ENCODE data around the gene CCDC142. TPM values are rescaled to one million over a fixed set of nuclear protein-coding genes. Genes with fewer than 3 reads are reported as not detected.

CCDC142 gene, protein sequence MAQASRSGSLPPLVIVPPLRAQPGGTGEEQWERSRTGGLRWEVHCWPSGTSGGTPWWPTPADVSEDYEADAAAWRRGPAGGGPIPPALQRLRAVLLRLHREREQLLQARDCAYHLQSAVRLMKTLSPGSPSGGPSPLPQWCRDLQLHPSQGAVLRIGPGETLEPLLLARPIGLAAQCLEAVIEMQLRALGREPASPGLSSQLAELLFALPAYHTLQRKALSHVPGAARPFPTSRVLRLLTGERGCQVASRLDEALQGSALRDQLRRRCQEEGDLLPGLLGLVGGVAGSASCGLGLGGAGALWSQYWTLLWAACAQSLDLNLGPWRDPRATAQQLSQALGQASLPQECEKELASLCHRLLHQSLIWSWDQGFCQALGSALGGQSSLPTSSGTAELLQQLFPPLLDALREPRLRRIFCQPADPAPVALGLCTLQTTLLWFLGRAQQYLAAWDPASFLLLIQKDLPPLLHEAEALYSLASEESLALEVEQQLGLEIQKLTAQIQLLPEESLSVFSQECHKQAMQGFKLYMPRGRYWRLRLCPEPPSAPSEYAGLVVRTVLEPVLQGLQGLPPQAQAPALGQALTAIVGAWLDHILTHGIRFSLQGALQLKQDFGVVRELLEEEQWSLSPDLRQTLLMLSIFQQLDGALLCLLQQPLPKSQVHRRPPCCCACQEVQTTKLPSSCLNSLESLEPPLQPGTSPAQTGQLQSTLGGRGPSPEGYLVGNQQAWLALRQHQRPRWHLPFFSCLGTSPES
- total RNA-seq = 76.4 TPM

DNA sequence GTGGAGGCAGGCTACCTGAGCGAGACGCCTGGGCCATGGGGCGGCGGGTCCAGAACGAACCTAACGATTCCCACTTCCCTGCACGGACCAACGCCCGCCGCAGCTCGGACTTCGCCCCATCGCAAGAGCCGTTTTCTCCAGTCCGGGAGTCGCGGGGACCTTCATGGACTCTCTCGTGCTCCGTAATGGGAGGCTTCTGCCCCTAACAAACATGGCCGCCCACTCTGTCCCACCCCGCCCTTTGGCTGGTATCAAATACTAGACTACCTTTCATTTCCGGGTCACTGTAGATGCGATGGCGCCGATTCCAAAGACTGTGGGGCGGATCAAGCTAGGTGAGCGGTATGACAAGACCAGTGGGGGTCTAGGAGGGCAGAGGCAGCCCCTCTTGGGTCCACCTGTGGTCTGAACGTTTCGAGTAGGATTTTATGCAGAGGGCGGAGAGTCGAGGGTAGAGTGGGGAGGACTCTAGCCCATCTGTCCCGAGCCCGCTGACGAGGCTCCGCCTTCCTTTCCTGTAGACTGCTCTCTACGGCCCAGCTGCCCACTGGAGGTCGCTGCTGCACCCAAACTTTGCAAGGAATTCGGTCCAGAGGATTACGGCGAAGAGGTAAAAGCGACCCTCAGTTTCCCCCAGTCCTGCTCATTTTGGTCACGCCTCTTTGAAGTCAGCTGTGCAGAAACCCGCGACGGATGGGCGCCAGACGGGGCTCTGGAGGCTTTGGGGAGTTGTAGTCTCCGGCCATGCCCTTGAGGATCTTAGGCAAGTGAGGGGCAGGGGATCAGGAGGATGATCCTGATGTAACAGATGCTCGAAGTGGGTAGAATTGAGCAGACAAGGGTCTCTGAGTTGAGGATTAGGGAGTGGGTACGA is at the start of gene CCDC142, which contains the start of gene TTC31:
TSS of gene CCDC142 (minus strand) at position 198 of the 874 bp plus-strand sequence. CDS start at position 37, 161 bp downstream.
TSS of gene TTC31 (plus strand) at position 281 of the 874 bp plus-strand sequence. CDS start at position 296, 15 bp downstream.

DNA sequence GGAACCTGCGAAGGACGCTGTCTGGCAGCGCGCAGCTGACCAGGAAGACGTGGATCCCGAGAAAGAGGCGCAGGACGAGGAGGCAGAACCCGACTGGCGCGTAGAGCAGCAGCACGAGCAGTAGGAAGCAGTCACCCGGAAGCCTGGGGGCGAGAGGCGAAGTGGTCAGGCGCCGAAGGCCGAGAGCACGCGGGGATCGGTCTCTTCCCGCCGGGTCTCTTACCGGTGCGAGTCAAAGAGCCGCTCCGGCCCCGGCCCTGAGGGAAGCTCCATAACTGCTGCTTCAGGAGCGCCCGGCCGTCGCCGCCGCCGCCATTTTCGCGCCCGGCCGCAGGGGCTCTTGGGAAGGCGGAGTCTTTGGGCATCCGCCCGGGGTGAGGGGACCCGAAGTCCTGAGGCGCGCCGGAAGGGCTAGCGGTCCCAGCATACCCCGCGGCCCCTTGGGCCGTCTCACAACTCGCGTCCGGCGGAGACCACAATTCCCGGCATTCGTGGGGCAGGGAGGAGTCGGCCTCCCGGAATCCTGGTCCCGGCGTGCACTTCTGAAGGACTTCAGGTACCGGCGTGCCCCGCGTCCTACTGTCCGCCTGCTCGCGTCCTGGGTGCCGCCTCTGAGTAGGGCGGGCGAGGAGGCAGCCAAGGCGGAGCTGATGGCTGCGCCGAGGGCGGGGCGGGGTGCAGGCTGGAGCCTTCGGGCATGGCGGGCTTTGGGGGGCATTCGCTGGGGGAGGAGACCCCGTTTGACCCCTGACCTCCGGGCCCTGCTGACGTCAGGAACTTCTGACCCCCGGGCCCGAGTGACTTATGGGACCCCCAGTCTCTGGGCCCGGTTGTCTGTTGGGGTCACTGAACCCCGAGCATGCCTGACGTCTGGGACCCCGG is 46.8 kb upstream of the CCDC142 start, which contains the start of the genes AUP1 and HTRA2:
TSS of gene AUP1 (minus strand) at position 350 of the 882 bp plus-strand sequence. CDS start at position 273, 77 bp downstream.
TSS of gene HTRA2 (plus strand) at position 577 of the 882 bp plus-strand sequence. CDS start at position 651, 74 bp downstream.

DNA sequence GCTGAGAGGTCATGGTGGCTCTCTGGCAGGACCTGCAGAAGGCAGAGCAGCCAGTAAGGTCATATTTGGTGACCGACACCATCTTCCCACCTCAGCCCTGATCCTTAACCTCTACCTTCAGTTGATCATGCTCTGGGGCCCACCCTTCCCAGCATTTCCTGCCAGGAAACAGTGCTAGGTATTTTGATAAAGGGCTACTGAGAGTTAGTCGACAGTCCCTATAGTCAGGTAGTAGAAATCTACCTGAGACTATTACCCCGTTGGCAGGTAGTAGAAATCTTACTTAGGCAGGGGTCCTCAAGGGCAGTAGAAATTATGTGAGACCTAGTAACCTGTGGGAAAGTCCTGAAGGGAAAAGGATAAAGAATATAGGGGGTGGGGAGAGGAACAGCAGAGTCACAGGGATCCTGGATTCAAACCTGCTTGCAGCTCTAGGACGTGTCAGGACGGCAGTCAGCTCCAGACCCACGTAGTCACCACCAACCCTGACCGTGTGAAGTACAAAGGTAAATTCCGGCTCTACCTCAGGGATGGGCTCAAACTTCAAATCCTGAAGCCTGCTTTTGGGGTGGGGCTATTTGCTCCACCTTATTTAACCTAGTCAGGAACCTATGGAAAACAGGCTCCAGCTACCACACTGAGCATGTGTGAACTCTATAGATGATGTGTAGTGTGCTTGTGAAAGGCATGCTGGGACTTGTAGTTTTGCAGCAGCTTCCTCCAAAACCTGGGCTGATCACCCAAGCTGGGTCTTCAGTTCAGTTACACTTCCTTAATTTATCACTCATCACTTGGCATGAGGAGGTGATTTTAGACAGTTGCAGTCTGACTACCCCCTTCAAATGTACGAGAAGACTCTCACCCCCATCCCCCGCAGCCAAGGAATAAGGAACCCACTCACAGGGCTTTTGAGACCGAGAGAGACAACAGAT is 43.2 kb upstream of the CCDC142 start, which contains the start of gene DQX1:
TSS of gene DQX1 (minus strand) at position 515 of the 932 bp plus-strand sequence. CDS start at position 13, 502 bp downstream.

DNA sequence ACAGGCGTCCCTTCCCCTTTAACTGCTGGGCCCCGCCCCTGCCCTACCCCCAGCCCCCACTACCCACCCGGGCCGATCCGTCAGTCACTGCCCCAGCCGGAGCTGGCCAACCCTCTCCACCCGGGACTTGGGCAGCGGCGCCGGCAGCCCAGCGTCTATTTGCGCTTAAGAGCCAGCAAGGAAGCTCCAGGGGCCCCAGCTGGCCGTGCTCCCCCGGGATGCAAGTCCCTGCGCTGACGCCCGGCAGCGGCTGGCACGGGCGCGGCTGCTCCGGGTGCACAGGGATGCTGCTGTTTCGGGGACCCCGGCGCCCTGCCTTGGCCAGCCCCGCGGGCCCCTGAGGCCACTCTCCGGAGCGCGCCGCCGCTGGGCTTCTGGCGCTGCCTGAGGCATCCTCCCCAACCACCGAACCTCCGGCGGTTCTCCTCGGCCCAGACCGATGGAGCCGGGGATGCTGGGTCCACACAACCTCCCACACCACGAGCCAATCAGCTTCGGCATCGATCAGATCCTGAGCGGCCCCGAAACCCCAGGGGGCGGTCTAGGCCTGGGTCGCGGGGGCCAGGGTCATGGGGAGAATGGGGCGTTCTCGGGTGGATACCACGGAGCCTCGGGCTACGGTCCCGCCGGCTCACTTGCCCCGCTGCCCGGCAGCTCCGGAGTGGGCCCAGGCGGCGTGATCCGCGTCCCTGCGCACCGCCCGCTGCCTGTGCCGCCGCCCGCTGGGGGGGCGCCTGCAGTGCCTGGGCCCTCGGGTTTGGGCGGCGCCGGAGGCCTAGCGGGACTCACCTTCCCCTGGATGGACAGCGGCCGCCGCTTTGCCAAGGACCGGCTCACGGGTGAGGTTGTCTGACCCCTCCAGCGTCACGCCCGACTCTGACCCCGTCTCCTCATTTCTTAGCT is 31.8 kb upstream of the CCDC142 start, which contains the start of gene TLX2:
TSS of gene TLX2 (plus strand) at position 83 of the 903 bp plus-strand sequence. CDS start at position 440, 357 bp downstream.

DNA sequence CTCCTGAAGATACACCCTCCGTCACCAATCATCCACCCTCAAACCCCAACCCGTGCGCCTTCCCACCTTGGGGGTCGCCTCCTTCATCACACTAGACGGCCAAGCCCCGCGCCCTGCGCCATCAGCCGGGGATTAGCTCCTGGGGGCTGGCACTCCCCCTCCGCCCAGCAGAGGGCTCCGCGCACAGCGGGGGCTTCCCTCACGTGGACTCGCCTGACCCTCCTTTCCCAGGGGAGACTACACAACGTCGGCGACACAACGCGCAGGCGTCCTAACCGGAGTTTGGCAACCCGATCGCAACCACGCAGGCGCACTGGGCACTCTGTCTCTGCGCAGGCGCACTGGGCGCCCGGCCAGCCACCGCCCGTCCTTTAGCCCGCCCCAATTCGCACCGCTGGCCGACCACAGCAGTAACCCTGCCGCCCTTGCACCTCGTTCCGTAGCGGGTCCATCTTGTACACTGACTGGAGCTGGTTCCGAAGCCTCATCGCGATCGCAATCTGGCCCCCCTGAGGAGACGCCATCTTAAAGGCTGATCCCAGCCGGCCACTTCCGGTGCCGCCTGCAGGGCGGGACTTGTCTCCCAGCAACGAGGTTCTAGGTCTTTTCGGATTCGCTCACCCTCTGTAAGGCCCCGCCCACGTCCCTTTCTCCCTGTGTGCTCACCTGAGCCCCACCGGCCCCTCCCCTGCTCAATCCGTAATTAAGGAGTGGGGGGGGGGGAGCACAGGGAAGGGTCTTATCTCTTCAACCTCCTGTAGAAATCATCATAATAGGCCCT is 24.5 kb upstream of the CCDC142 start, which contains the start of gene PCGF1:
TSS of gene PCGF1 (minus strand) at position 551 of the 781 bp plus-strand sequence. CDS start at position 524, 27 bp downstream.

DNA sequence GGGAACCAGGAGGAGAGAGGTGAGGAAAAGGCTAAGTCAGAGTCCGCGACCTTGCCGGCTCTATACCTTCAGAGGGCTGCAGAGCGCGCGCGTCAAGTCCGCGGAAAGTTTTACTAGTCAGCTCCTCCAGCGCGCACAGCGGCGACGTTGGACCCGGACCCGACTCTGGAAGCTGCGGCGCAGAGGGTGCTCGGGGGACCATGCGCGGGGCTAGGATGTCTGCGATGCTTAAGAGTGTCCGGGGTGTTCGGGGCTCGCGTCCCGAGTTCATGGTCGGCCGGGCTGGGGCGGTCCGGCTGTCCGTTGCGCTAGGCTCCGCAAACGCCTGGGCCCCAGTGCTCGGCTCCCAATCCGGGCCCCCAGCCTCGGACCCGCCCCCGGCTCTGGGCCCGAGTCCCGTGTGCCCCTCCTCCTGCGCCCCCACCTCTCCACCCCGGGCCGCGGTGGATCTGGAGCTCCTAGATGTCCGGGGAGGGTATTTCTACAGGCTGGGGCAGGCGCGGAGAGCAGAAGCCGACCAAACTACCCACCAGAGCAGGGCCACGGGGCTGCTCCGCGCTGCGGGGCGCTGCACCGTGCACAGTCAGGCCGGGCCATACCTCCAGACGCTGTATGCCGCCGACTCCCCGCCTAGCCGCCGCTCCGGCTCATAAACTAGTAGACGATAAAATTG is 16.6 kb upstream of the CCDC142 start, which contains the start of gene LBX2:
TSS of gene LBX2 (minus strand) at position 337 of the 673 bp plus-strand sequence. CDS start at position 271, 66 bp downstream.

DNA sequence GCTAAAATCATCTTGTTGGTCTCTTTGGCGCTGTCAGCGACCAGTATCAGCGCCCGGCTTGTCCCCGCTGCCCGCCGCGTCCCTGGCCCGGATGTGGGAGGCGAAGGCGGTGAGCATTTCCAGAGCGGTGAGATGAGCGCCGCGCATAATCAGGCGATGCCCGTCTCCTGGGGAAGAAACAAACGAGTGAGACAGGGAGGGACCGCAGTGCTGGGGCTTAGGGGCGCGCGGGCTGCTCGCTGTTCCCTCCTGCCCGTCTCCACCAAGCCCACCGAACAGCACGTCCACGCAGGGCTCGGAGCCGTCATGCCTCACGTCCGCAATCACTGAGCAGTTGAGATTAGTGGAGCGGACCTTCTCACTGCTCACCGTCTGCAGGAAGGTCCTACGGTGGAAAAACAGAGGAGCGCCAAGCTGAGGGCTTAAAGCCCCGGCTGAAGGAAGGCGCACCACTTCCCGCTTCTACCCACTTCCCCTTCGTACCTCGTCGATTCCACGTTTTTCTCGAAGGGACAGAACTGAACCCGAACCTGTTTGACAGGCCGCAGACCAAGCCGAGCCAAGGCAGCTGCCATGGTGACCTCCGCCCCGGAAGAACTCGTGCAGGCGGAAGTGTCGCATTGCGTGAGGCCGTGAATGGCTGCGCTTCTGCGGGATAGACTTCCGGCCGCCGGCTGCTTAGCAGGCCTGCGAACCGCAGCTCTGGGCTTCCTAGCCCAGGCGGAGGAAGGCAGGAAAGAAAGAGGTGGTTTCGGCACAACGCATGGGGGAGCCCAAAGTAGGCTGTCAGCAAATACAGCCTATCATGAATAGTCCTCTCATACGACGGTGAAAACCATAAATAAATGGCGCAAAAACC is 10.5 kb downstream of the CCDC142 start, which contains the start of gene MRPL53:
TSS of gene MRPL53 (minus strand) at position 595 of the 859 bp plus-strand sequence. CDS start at position 575, 20 bp downstream.

DNA sequence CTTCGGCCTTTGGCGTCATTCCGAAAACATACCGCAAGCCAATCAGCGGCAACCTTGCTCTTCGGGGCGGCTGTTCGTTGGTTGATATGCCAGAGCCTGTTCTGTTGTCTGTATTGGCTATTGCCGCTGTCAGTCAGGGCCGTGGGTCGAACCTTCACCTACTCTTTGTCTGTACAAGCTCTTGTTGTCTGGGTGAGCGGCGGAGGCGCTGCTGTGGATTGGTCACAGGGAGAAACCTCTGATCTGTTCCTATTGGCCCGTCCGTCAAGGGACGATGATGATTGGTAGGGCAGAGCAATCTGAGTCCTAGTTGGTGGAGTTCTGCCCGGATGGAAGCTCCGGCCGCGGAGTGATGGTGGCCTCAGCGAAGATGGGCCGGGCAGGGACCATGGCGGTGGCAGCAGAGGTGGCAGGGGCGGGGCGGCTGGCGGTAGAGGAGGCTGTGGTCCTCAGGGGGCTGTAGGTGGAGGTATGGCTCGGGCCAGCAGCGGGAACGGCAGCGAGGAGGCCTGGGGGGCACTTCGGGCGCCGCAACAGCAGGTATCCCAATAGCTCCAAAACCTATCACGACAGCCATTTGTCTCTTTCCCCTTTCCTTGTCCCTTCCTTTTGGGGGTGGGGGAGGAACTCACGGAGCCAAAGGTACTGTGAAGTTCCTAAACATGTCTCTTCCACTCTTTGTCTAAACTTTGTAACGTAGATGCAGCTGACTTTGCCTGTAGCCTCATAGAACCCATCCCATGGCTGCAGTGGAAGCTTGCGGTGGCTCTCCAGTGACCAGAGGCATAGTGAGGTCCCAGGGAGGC is 24.5 kb downstream of the CCDC142 start, which contains the start of gene WBP1:
TSS of gene WBP1 (plus strand) at position 307 of the 806 bp plus-strand sequence. CDS start at position 472, 165 bp downstream.

DNA sequence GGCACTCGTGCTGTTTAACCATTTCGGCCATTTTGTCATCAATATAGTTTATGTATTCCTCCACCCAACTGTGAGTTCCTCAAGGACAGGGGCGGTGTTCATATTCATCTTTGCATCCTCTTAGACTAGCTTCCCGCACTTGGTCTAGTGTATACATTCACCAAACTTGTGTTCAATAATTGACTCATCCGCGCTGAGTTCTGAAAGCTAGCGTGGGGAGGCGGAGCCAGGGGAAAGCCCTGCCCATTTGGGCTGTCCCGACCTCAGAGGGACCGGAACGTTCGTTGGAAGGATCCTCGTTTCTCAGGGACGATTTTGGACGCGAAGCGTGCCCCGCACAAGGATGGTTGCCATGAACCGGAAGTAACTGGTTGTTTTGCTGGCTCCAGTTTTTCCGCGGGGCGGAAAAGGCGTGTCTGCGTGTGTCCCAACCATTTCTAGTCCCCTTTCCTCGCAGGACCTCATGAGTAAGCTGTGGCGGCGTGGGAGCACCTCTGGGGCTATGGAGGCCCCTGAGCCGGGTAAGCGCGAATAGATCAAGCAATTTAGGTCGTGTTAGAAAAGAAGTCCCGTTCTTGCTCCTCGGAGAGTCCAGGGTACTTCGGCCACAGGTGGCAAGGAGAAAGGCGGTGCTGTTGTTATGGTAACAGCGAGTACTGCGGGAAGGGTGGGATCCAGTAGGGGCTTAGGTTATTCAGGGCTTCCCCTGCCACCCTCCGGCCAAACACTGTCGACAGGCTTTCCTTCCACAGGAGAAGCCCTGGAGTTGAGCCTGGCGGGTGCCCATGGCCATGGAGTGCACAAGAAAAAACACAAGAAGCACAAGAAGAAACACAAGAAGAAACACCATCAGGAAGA is 27.9 kb downstream of the CCDC142 start, which contains the start of gene INO80B:
TSS of gene INO80B (plus strand) at position 434 of the 858 bp plus-strand sequence. CDS start at position 464, 30 bp downstream.

DNA sequence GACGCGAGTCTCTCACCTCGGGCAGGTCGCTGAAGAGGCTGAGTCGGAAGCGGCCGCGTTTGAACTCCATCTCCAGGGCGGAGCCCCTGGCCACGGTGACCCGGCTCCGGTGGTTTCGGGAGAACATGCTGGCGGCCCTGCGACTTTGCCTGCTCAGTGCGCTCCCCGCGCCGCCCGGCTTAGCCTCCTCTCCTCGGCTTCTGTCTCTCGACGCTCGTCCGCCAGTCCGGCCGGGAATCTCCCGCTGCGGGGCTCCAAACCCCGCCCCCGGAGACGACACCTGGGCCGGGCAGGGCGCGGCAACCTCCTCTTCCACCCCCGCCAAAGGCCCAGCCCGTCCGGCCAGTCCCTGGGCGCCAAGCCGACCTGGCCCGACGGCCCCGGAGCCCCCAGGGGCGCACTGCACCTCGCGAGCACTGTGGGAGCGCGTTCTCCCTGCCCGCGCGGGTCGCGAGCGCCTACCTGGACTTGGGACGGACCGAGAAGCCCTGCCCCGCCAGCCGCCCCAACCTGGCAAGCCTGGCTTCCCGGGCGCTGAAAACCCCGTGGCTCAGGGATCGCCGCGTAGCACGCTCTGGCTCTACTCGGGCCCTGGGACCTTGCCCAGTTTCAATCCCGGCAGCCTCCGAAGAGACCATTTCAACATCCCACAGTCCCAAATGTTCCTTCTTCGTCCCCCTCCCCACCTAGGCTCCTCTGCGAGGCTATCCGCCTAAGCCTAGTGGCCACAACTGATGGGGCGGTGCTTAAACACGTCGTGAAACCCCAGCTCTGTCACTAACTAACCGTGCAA is 40.9 kb downstream of the CCDC142 start, which contains the start of gene RTKN:
TSS of gene RTKN (minus strand) at position 248 of the 793 bp plus-strand sequence. CDS start at position 127, 121 bp downstream.

